B cell (primary cell): ENCODE data around the gene NOS3. TPM values are rescaled to one million over a fixed set of nuclear protein-coding genes. Genes with fewer than 3 reads are reported as not detected.

Source experiments
- ATAC-seq: fragments of 200-7000 bp; cut with Tn5 transposase; one replicate; pipeline ENCODE4 v1.10.0; 2021; ENCODE audit warnings: low read depth, mild to moderate bottlenecking, moderate number of reproducible peaks, moderate library complexity
- CTCF ChIA-PET: fragments of 350-600 bp; sonication (Branson Sonifier 250); formaldehyde crosslinking; loops from one replicate; lab custom pipeline; 2021; ENCODE audit warnings: antibody characterized with exemption, inconsistent platforms; lab: Charles Lee
- POLR2A ChIA-PET: fragments of 350-600 bp; sonication (Branson Sonifier 250); formaldehyde crosslinking; loops from one replicate; lab custom pipeline; 2021; ENCODE audit warnings: antibody characterized with exemption; lab: Charles Lee
- DNase-seq: peaks from one replicate; pipeline ENCODE4 v3.0.0; 2013
- H2AFZ ChIP-seq: 2 replicates; pipeline ENCODE4 v1.6.1; 2012; ENCODE audit warnings: mild to moderate bottlenecking, low read depth, low read length; ENCODE audit not compliant: insufficient read depth, poor library complexity, severe bottlenecking
- H3K27ac ChIP-seq, 2 donors: 1 replicate in 1 of 2; 2 replicates in 1 of 2; pipeline ENCODE4 v1.5.1; 2012 to 2013; ENCODE audit warnings: low read length in 2 of 2, mild to moderate bottlenecking in 2 of 2, moderate library complexity in 1 of 2
- H3K27me3 ChIP-seq, 4 experiments: fragments of 200-600 bp in 1 of 4; sonication (generic) in 1 of 4; replicated peaks in 1 of 4; 1 replicate in 2 of 4; 2 replicates in 2 of 4; pipeline versions ENCODE4 v1.6.1 to v1.7.0; 2013 to 2016; ENCODE audit warnings: low read length in 3 of 4, mild to moderate bottlenecking in 2 of 4, mixed read lengths in 1 of 4, moderate library complexity in 1 of 4; ENCODE audit not compliant: insufficient read depth in 4 of 4, control insufficient read depth in 3 of 4; ENCODE audit errors: control extremely low read depth in 1 of 4
- H3K36me3 ChIP-seq, 2 experiments: replicated peaks in 1 of 2; 1 replicate in 1 of 2; 2 replicates in 1 of 2; pipeline versions ENCODE4 v1.6.1 to v1.7.1; 2013; ENCODE audit warnings: low read length in 1 of 2; ENCODE audit not compliant: insufficient read depth in 2 of 2, control insufficient read depth in 1 of 2; ENCODE audit errors: control extremely low read depth in 1 of 2, extremely low read depth in 1 of 2
- H3K4me1 ChIP-seq, 2 donors: fragments of 200-600 bp in 1 of 2; sonication (generic) in 1 of 2; 1 replicate in 1 of 2; 2 replicates in 1 of 2; pipeline versions ENCODE4 v1.5.1 to v1.6.1; 2013 to 2017; ENCODE audit warnings: low read length in 2 of 2; ENCODE audit not compliant: control insufficient read depth in 2 of 2, insufficient read depth in 2 of 2
- H3K4me2 ChIP-seq: replicated peaks from 2 replicates; pipeline ENCODE3; 2012; ENCODE audit warnings: mild to moderate bottlenecking, low read depth, low read length; ENCODE audit not compliant: poor library complexity, severe bottlenecking
- H3K4me3 ChIP-seq, 5 experiments: fragments of 200-600 bp in 1 of 5; sonication (generic) in 1 of 5; 1 replicate in 3 of 5; 2 replicates in 2 of 5; pipeline versions ENCODE4 v1.5.1 to v1.7.0; 2011 to 2016; ENCODE audit warnings: low read length in 4 of 5, mild to moderate bottlenecking in 4 of 5, low read depth in 2 of 5, control low read depth in 1 of 5, moderate library complexity in 1 of 5; ENCODE audit not compliant: insufficient read depth in 1 of 5; ENCODE audit errors: control extremely low read depth in 1 of 5, extremely low read depth in 1 of 5
- H3K79me2 ChIP-seq: fragments of 200-600 bp; sonication (generic); one replicate; pipeline ENCODE4 v1.6.0; 2016; ENCODE audit warnings: low read length; ENCODE audit not compliant: control insufficient read depth, insufficient read depth
- H3K9ac ChIP-seq: fragments of 200-600 bp; sonication (generic); 2 replicates; pipeline ENCODE4 v1.6.1; 2017; ENCODE audit warnings: mild to moderate bottlenecking, low read length, moderate library complexity
- H3K9me3 ChIP-seq, 3 donors: one replicate each; pipeline versions ENCODE4 v1.6.1 to v1.7.1; 2013; ENCODE audit warnings: low read length in 2 of 3; ENCODE audit not compliant: control insufficient read depth in 2 of 3, insufficient read depth in 1 of 3; ENCODE audit errors: control extremely low read depth in 1 of 3
- H4K20me1 ChIP-seq: 2 replicates; pipeline ENCODE4 v1.6.0; 2012; ENCODE audit warnings: mild to moderate bottlenecking, low read length; ENCODE audit not compliant: insufficient read depth, control insufficient read depth, poor library complexity, severe bottlenecking
- H3K27ac Mint-ChIP-seq: one replicate; pipeline ENCODE4 v1.8.0; 2021; ENCODE audit warnings: mixed read lengths
- H3K27me3 Mint-ChIP-seq: one replicate; pipeline ENCODE4 v1.8.0; 2021; ENCODE audit warnings: mixed read lengths
- H3K4me1 Mint-ChIP-seq: one replicate; pipeline ENCODE4 v1.8.0; 2021; ENCODE audit warnings: mixed read lengths
- H3K4me3 Mint-ChIP-seq: one replicate; pipeline ENCODE4 v1.8.0; 2021; ENCODE audit warnings: mixed read lengths
- H3K9me3 Mint-ChIP-seq: one replicate; pipeline ENCODE4 v1.8.0; 2022; ENCODE audit warnings: mixed read lengths; ENCODE audit not compliant: insufficient read depth
- EZH2 ChIP-seq: IDR thresholded peaks from 2 replicates; pipeline ENCODE4 v1.6.1; 2012; ENCODE audit warnings: borderline replicate concordance, low read depth, mild to moderate bottlenecking, moderate library complexity, low read length; ENCODE audit not compliant: insufficient read depth, poor library complexity, severe bottlenecking
- WGBS: methylation state at CpG from one replicate; pipeline ENCODE4 v1.1.5; 2013; ENCODE audit warnings: missing lambda C conversion rate; ENCODE audit not compliant: insufficient coverage; 5-methylcytosine and 5-hydroxymethylcytosine counted together
- intact Hi-C: fragments of 100-400 bp; cut with micrococcal nuclease; formaldehyde crosslinking; loops from one replicate; pipeline ENCODE4 v1.10.0; 2022
- polyA plus RNA-seq: library from polyadenylated mRNA; depleted of rRNA; stranded (reverse); fragments of >200 nt; gene quantifications from 2 replicates; pipeline ENCODE4 v1.2.3, GENCODE V29; 2012
- total RNA-seq, 2 donors: library from RNA; stranded (reverse); fragments of 120-200 nt in 1 of 2; gene quantifications; 1 replicate in 1 of 2; 2 replicates in 1 of 2; pipeline versions ENCODE4 v1.2.3 to v1.2.4, GENCODE V29; 2013 to 2022
- TF ChIP-seq, protein P1 (sequence below): fragments of 200-600 bp; IDR thresholded peaks from one replicate; pipeline ENCODE4 v1.8.0; 2022; ENCODE audit warnings: antibody characterized with exemption, mild to moderate bottlenecking

NOS3 gene
- total and polyA plus RNA-seq, 2 donors (not counting 1 experiment from before 2014, with no cell fraction given): 0.39 to 0.54 TPM

DNA sequence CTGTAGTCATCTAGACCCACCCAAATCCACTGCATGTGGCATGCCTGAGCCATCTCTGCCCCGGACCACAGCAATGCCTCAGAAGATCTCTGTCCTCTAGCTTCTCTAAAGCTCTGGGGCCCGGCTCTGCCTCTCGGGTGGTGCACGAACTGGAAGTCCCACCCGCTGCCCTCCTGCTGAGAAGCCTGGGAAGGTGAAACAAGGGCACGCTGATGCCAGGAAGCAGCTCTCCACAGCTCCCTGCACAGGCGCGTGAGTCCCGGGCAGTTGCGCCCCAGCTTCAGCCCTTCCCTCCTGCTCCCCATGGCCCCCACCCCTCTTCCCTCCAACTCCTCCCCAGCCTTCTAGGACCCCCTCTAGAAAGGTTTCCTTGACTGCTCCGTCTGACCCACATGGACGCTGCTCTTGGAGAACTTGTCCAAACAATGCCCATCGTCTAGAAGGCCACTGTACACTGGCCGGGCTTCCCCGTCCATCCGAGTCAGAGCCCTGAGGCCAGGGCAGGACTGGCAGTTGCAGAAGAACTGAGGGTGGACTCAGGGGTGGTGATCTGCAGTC, 25.5 kb upstream of the NOS3 start:
- peaks cover 29% of the 10 kb centered on the region for H3K27me3 Mint-ChIP-seq
- Histone ChIP-seq H3K36me3 (no peaks in the 10 kb centered on the region), H3K27me3 (peaks cover 0 to 37% (median 5%) of the 10 kb centered on the region in 4 experiments), H3K4me2 (no peak overlapping the region), H3K27ac (no peak overlapping the region), H3K9me3 (no peaks in the 10 kb centered on the region), H4K20me1 (no peaks in the 10 kb centered on the region), H3K79me2 (no peaks in the 10 kb centered on the region), H3K9ac (no peak overlapping the region), H3K4me3 (no peak overlapping the region), H2AFZ (no peak overlapping the region), H3K4me1 (peaks cover 3 to 5% of the 10 kb centered on the region in 2 donors)
- ChIA-PET POLR2A (no interaction called here), CTCF (interaction anchor here (1.0 kb wide), 1 partner anchor 21 kb away, joined by 6 read pairs; no protein-coding TSS in a partner anchor)
- H3K27ac Mint-ChIP-seq: no peak overlapping the region
- H3K4me3 Mint-ChIP-seq: no peak overlapping the region
- intact Hi-C loops: no loop called here
- WGBS: 84% methylated on average over 16 of the region's 16 CpGs
- DNase-seq: no peak
- ATAC-seq: no peak
- peaks cover 2% of the 10 kb centered on the region for H3K4me1 Mint-ChIP-seq
- TF ChIP-seq, protein P1, sequence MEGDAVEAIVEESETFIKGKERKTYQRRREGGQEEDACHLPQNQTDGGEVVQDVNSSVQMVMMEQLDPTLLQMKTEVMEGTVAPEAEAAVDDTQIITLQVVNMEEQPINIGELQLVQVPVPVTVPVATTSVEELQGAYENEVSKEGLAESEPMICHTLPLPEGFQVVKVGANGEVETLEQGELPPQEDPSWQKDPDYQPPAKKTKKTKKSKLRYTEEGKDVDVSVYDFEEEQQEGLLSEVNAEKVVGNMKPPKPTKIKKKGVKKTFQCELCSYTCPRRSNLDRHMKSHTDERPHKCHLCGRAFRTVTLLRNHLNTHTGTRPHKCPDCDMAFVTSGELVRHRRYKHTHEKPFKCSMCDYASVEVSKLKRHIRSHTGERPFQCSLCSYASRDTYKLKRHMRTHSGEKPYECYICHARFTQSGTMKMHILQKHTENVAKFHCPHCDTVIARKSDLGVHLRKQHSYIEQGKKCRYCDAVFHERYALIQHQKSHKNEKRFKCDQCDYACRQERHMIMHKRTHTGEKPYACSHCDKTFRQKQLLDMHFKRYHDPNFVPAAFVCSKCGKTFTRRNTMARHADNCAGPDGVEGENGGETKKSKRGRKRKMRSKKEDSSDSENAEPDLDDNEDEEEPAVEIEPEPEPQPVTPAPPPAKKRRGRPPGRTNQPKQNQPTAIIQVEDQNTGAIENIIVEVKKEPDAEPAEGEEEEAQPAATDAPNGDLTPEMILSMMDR: no peak
- no peaks in the 10 kb centered on the region for H3K9me3 Mint-ChIP-seq

DNA sequence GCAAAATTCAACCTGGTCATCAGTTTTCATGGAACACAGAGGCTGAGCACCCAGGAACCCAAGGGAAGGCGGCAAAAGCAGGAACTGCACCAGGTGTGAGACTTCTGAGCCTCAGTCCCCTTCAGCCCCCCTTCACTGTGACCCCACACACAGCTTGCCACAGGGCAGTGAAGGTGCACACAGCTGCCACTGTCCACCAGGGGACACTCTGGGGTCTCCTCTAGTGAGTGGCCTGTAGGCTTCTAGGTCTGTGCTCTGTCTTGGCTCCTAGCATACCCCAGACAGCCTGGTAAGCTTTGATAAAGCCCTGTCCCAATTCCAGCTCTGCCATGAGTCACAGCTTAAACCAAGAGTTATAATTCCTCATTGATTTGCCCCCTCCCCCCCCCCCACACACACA, 24.8 kb upstream of the NOS3 start:
- Histone ChIP-seq H3K4me1 (peaks cover 3 to 5% of the 10 kb centered on the region in 2 donors), H3K27ac (no peak overlapping the region), H3K79me2 (no peaks in the 10 kb centered on the region), H3K36me3 (no peaks in the 10 kb centered on the region), H2AFZ (no peak overlapping the region), H3K4me2 (no peak overlapping the region), H3K9me3 (no peaks in the 10 kb centered on the region), H3K4me3 (no peak overlapping the region), H3K9ac (no peak overlapping the region), H4K20me1 (no peaks in the 10 kb centered on the region), H3K27me3 (peaks cover 0 to 37% (median 5%) of the 10 kb centered on the region in 4 experiments)
- intact Hi-C loops: no loop called here
- peaks cover 2% of the 10 kb centered on the region for H3K4me1 Mint-ChIP-seq
- H3K27ac Mint-ChIP-seq: no peak overlapping the region
- no peaks in the 10 kb centered on the region for H3K9me3 Mint-ChIP-seq
- ChIA-PET CTCF (no interaction called here), POLR2A (no interaction called here)
- peaks cover 26% of the 10 kb centered on the region for H3K27me3 Mint-ChIP-seq
- 60% methylated on average over 1 of the region's 1 CpG for WGBS
- no peak for TF ChIP-seq EZH2
- TF ChIP-seq, protein P1: no peak
- ATAC-seq (no peak), DNase-seq (no peak)
- no peak overlapping the region for H3K4me3 Mint-ChIP-seq
